Esophagus muscularis mucosa (tissue), 3 donors: ENCODE data around the gene VPS37C.
"Not testable (repeated sequence)": the region's sequence is repeated elsewhere in the genome, so short reads cannot be mapped to it uniquely, and the experiment has no call there.

Experiments
- CTCF ChIP-seq, 3 experiments: fragments of 200-600 bp in 2 of 3; fragments of 450-650 bp in 1 of 3; sonication (generic) in 2 of 3; IDR thresholded peaks; one replicate each; pipeline ENCODE4 v1.5.1; 2017 to 2019; ENCODE audit warnings: antibody characterized with exemption in 3 of 3, mild to moderate bottlenecking in 2 of 3, moderate library complexity in 1 of 3
- POLR2A ChIP-seq: fragments of 450-650 bp; IDR thresholded peaks from one replicate; pipeline ENCODE4 v1.6.1; 2017; ENCODE audit warnings: antibody characterized with exemption, moderate library complexity, mild to moderate bottlenecking, low read depth

GRCh38 chr11:61207636-61208310 is 46.5 kb upstream of the VPS37C start:
- not testable (repeated sequence) for TF ChIP-seq POLR2A; CTCF (IDR thresholded peaks at IDR 0.05)
